MM.1S (cell line): Measurements from ENCODE around the gene ALPL.

Experiments used
- CTCF ChIP-seq: fragments of 300-600 bp; sonication (generic); IDR thresholded peaks from 2 replicates; pipeline ENCODE4 v1.5.1; 2016; ENCODE audit warnings: antibody characterized with exemption, low read length, mixed read lengths
- EZH2 ChIP-seq: fragments of 300-600 bp; sonication (generic); optimal IDR thresholded peaks from 2 replicates; pipeline ENCODE3; 2017; ENCODE audit warnings: low read depth, mild to moderate bottlenecking, antibody characterized with exemption, low read length, mixed read lengths
- EZH2phosphoT487 ChIP-seq: fragments of 300-600 bp; sonication (generic); IDR thresholded peaks from 2 replicates; pipeline ENCODE4 v1.6.1; 2018; ENCODE audit warnings: antibody characterized with exemption, low read length

- TF ChIP-seq CTCF (peak; percentile 54), EZH2phosphoT487 (no peak), EZH2 (no peak)
Observed at GRCh38 chr1:21573971-21574465, 64.8 kb downstream of the ALPL start.
